Stimulated activated CD4-positive, alpha-beta T cell treated with anti-CD3 and anti-CD28 coated beads, TNF-alpha, amount 100 ng/mL, for 1 hour (primary cell): Measurements from ENCODE around the gene CCDC93.
"Not testable (repeated sequence)": the region's sequence is repeated elsewhere in the genome, so short reads cannot be mapped to it uniquely, and the experiment has no call there.

Experiments
- DNase-seq, 3 donors: peaks; one replicate each; pipeline ENCODE4 v3.0.0-alpha.2; 2020; ENCODE audit warnings: low read depth in 3 of 3, low spot score in 1 of 3

The CCDC93 gene

GRCh38 chr2:117957616-117958015 lies 56.3 kb downstream of the CCDC93 start:
- no peak for DNase-seq

DNA sequence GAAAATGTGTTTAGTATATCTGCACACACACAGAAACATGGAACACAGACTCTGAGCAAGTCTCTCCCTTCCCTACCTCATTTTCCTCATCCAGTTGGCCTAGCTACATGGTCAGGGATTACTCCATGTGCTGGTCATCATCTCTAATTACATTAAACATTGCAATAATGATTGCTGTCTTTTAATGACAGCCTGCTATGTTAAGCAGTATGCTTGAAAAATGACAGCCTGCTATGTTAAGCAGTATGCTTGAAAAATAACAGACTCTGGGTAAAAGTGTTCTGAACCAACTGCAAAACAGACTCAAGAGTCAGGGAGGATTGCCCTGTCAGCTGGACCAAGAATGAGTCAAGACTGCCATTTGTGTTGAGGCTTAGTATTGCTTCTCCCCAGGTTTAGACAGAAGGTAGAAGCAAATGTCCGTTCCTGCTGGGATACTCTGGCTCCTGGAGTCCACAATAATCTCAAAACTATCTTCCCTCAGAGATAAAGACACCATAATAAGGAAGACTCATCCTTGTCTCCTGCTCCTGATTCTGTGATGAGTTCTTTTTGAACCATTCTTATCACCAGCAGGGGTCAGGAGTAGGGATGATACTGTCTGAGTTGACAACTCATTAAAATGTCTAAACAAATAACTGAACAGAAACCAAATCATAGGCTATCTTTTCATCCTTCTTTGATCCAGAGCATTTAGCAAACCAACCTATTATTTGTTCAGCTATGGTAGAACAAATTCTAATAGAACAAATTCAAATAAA lies 57.7 kb downstream of the CCDC93 start:
- no peak for DNase-seq

- DNase-seq: no peak
These were observed 60.6 kb downstream of the CCDC93 start for GRCh38 chr2:117953231-117953630.

DNA sequence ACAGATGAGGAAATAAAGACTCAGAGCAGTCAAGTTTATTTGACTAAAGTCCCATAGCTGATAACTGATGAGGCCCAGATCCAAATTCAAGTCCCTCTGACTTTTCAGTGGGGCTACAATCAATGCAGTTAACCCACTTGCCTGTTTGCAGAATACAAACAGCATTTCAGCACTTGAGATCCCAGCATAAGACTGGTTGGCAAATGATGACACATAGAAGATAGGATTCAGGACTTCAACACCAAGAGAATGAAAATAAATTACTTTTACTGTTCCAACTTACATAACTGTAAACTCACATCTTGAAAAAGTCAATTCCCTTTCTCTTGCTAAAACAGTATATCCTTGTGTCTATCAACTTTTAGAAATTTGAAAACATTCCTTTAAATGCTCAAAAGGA lies 61.2 kb downstream of the CCDC93 start:
- no peak for DNase-seq

DNA sequence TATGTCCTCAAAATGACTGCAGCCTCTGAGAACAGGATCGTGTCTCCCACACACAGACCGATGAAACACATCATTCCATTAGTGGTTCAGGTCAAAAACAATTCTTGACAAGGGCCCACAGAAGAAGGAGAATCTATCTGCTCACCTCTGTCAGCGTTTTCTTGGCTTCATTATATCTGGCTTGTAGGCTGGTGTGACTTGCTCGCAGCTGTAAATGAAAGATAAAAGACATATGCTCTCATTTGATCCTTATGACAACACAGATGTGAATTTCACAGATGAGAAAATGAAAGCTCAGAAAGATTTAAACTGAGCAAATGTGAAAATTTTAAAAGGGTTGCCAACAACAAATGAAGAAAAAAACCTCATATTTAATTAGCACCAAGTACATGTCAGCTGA lies 61.6 kb downstream of the CCDC93 start:
- DNase-seq: no peak

- no peak for DNase-seq
These were observed 64.1 kb downstream of the CCDC93 start for GRCh38 chr2:117949806-117950205.

GRCh38 chr2:117948615-117949014 lies 65.3 kb downstream of the CCDC93 start:
- DNase-seq: no peak

GRCh38 chr2:117945296-117945695 lies 68.6 kb downstream of the CCDC93 start:
- DNase-seq: no peak

DNA sequence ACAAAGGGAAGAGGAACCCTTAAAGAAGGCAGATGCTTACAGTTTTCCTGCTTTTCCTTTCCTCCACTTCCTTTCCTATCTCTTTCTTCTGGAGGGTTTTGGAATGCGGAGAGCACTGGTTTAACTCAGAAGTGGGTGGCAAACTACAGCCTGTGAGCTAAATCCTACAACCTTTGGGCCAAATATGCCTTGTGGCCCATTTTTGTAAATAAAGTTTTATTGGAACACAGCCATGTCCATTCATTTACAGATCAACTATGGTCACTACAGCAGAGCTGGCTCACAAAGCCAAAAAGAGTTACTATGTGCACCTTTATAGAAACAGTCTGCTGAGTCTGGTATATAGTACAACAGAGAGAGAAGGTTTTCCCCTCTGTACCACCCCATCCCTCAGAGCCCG lies 69.1 kb downstream of the CCDC93 start:
- DNase-seq: no peak

GRCh38 chr2:117943013-117943672 lies 70.7 kb downstream of the CCDC93 start:
- DNase-seq: no peak

- no peak for DNase-seq
These were observed 71.3 kb downstream of the CCDC93 start for GRCh38 chr2:117942551-117942950.

- DNase-seq: no peak
These were observed 72.2 kb downstream of the CCDC93 start for GRCh38 chr2:117941693-117942092.

DNA sequence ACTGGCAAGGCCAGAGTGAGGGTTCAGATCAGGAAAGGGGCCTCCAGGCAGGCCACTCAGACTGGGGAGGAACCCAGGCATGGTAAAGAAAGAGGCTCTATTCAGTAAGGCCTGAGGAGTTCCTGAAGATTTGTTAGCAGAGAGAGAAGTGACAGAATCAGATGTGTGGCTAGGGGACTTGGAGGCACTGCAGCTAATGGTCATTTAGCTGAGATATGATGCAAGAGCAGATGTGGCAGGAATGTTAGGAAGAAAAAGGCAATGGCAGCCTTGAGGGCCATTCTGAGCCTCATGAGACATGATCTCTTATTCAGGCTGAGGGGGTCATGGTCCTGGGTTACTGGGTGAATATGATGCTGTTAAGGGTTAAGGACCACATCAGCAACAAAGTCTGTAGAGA lies 73.4 kb downstream of the CCDC93 start:
- DNase-seq: no peak

DNA sequence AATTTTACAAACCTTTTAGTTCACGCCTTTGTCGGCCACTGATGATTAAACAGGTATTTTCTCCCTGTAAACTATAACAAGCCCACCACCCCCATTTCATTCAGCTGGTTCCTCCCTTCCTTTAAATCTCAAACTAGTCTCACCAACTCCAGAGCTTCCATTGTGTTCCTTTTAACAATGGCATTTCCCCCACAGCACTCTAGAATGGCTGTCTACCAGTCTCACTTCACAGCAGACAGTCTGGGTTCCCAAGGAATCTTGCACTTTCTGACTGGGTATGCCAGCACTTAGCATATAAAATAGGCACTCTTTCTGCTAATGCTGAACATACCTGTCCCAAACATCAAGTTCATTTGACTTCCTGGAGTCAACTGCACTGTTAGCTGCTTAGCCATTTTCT lies 75.3 kb downstream of the CCDC93 start:
- no peak for DNase-seq

DNA sequence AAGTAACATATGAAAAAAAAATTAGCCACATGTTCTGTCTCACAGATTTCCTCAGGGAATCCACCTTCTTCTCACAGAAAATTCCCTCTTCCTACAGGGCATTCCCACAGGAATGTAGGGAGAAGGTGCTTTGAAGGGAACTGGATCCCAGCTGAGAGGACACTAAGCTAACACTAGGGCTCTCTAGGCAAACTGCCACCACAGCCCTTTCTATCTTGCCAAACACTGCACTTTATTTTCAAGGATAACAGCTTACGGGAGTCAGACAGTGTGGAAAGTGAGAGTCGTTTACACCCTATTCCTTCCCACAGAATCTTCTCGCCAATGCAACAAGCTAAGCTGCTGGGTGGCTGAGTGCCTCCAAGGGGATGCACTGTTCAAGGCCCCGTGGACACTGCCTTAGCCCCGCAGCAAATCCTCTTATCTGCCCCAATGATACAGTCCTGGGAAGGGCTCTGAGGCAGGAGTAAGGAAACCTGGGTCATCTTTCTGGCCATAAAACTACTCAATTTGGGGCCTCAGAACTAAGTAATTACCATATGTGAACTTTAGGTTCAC lies 76.9 kb downstream of the CCDC93 start:
- DNase-seq: no peak

DNA sequence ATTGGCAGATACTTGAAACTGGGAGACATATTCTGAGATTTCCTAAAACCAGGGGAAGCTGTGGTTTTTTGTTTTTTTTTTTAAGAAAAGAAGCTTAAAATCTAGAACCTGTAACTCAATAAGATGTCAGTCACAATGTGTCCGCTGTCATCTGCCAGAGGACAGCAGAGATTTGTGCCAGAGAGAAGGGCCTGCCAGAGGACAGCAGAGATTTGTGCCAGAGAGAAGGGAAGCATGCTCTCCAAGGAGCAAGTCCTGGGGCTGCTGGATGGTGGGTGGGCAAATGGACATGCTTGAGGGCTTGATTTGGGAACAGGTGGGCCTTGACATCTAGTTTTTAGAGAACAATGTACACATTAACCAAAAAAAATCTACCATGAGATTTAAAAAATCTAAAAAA lies 77.9 kb downstream of the CCDC93 start:
- DNase-seq: no peak

GRCh38 chr2:117935456-117935855 lies 78.4 kb downstream of the CCDC93 start:
- no peak for DNase-seq

GRCh38 chr2:117933884-117934354 lies 80.0 kb downstream of the CCDC93 start:
- DNase-seq: no peak

- DNase-seq: no peak
These were observed 81.9 kb downstream of the CCDC93 start for GRCh38 chr2:117931978-117932377.

DNA sequence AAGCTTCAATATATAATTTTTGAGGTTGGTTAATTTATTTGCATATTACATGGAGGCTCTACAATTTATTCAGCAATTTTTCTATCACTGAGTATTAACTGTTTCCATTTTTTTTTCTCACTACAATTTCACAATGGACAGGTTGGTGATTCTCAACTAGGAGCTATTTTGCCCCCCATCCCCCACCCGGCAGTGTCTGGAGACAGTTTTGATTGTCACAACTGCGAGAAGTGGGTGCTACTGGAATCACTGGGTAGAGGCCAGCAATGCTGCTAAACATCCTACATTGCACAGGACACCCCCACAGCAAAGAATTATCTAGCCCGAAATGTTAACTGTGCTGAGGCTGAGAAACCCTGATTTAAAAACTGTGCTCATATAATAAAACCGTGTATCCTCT lies 82.6 kb downstream of the CCDC93 start:
- DNase-seq: no peak

GRCh38 chr2:117930775-117931174 lies 83.1 kb downstream of the CCDC93 start:
- no peak for DNase-seq

GRCh38 chr2:117923471-117923870 lies 90.4 kb downstream of the CCDC93 start:
- DNase-seq: not testable (repeated sequence)
